ENCODE data around the gene CCDC50.

CCDC50 gene

DNA sequence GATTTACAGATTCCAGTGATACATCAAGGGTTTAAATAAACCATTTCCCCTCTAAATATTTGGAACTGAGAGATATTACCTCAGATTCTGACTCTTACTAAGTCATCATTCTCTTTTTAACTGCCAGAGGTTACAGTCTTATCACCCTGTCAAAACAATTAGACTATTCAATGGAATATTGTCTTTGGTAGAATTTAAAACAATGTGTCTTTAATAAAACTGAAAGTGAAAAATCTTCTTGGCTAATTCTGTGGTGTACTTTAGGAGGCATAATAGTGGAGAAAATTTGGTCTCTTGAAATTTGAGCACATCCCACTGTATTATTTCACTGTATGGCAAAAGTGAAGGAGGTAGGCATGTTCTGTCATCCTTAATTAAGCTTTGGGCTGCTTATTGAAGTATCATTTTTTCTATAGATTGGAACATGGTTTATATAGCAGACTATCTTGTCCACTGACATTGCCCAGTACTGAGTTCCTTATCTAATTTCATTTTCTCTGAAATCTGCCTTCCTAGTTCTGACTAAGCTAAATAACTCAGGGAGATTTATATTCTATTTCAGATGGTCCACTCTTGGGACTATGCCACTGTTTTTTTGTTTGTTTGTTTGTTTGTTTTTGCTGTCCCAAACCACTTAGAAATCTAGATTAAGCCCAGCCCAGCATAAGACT is 49.1 kb downstream of the CCDC50 start:
- TF ChIP-seq, protein P1, sequence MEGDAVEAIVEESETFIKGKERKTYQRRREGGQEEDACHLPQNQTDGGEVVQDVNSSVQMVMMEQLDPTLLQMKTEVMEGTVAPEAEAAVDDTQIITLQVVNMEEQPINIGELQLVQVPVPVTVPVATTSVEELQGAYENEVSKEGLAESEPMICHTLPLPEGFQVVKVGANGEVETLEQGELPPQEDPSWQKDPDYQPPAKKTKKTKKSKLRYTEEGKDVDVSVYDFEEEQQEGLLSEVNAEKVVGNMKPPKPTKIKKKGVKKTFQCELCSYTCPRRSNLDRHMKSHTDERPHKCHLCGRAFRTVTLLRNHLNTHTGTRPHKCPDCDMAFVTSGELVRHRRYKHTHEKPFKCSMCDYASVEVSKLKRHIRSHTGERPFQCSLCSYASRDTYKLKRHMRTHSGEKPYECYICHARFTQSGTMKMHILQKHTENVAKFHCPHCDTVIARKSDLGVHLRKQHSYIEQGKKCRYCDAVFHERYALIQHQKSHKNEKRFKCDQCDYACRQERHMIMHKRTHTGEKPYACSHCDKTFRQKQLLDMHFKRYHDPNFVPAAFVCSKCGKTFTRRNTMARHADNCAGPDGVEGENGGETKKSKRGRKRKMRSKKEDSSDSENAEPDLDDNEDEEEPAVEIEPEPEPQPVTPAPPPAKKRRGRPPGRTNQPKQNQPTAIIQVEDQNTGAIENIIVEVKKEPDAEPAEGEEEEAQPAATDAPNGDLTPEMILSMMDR (IDR thresholded peaks at IDR 0.05; ENCODE audit: low read depth, low read length) = no peak
- DNase-seq (ENCODE audit: extremely low read depth, low read depth) = no peak

DNA sequence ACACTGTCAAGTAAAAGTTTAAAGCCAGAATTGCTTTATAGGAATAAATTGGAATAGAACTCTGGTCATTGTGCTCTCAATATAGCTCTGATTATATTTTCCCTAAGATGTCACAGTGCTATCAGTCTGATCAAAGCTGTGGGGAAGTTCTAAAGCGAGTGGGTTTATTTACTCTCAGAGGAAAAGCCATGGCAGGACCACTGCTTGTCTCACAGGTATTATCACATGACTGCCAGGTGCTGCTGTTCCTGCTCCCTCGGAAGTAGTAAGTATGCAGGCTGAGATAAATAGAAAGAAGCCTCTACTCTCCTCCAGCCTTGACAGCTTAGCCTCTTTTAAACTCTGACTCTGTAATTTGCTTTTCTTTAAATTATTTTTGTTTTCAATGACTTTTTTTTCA is 50.3 kb downstream of the CCDC50 start:
- DNase-seq (ENCODE audit: extremely low read depth, low read depth) = no peak
- TF ChIP-seq, protein P1 (IDR thresholded peaks at IDR 0.05; ENCODE audit: low read depth, low read length) = no peak

DNA sequence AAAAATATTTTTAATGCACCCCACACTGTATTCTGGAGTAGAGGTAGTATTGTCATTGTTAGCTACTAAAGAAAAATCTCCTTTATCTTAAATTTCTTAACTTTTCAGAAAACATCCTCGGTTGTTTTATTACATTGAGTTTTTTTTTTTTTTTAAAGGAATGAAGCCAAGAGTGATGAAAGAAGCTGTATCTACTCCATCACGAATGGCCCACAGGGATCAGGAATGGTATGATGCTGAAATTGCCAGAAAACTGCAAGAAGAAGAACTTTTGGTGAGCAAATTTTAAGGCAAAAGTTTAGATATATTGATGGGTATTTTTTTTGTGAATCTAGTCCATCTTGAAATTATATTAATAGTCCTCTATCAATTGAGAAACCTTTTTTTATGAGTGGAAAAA is 50.8 kb downstream of the CCDC50 start:
- no peak for DNase-seq (ENCODE audit: extremely low read depth, low read depth)
- TF ChIP-seq, protein P1 (IDR thresholded peaks at IDR 0.05; ENCODE audit: low read depth, low read length) = no peak

DNA sequence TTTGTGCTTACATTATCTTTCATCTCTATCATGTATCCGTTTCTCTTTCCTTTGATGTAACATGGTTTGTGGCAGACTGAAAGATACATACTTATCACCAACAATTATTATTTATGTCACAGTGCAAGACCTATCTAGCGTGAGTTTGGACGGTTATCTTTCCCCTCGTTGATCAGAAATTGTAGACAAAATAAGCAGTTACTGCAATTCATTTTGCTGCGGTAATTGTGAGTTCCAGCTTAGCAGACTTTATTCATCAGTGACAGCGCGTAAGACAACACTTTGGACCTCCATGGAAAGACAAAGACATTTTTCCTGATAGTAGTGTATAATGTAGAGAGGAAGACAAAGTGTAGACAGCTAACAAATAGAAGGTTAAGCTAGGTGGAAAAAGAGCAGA is 52.1 kb downstream of the CCDC50 start:
- TF ChIP-seq, protein P1 (IDR thresholded peaks at IDR 0.05; ENCODE audit: low read depth, low read length) = no peak
- no peak for DNase-seq (ENCODE audit: extremely low read depth, low read depth)

DNA sequence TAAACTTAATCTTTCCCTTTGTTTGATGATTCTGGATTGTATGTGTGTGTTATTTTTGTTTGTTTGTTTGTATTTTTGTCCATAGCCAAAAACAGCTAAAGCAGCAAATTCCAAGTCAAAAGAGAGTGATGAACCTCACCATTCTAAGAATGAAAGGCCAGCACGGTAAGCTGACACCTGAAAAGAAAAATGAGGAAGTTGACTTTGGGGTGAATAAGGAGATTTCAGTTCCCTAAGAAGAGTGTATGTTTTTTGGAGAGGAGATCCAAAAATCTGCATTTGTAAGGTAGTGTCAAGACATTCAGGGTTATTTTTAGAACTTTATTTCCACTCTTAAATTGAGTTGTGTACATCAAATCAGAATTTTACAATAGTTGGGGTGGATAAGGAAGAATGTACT is 53.5 kb downstream of the CCDC50 start:
- TF ChIP-seq, protein P1 (IDR thresholded peaks at IDR 0.05; ENCODE audit: low read depth, low read length) = no peak
- DNase-seq (ENCODE audit: extremely low read depth, low read depth) = no peak

DNA sequence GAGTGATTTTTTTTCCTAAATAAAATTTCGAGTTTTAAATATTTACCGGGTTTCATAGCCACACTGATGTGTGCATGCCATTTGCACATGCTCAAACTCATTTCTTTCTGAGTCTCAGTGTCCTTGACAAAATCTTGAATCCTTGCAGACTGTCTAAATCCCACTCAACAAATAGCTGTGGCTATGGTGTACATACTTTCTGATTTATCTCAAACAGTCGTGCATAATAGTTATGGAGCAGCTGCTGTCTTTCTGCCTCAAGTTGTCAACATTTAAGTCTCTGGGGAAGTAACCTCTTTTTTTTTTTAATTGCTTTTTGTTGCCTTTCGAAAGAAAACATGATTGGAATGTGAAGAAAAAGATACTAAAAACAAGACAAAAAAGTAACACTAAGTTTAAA is 53.9 kb downstream of the CCDC50 start:
- DNase-seq (ENCODE audit: extremely low read depth, low read depth) = no peak
- TF ChIP-seq, protein P1 (IDR thresholded peaks at IDR 0.05; ENCODE audit: low read depth, low read length) = no peak

DNA sequence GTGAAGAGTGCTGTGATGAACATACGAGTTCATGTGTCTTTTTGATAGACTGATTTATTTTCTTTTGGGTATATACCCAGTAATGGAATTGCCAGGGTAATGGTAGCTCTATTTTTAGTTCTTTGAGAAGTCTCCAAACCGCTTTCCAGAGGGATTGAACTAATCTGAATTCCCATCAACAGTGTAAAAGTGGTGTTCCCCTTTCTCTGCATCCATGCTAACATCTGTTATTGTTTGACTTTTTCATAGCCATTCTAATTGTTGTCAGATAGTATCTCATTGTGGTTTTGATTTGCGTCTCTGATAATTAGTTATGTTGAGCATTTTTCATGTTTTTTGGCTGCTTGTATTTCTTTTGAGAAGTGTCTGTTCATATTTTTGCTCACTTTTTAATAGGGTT is 55.9 kb downstream of the CCDC50 start:
- TF ChIP-seq, protein P1 (IDR thresholded peaks at IDR 0.05; ENCODE audit: low read depth, low read length) = no peak
- no peak for DNase-seq (ENCODE audit: extremely low read depth, low read depth)

Measured in AG09319 (cell line).